ENCODE results near the gene TYMP.
"Not testable (repeated sequence)": the region's sequence is repeated elsewhere in the genome, so short reads cannot be mapped to it uniquely, and the experiment has no call there.

DNA sequence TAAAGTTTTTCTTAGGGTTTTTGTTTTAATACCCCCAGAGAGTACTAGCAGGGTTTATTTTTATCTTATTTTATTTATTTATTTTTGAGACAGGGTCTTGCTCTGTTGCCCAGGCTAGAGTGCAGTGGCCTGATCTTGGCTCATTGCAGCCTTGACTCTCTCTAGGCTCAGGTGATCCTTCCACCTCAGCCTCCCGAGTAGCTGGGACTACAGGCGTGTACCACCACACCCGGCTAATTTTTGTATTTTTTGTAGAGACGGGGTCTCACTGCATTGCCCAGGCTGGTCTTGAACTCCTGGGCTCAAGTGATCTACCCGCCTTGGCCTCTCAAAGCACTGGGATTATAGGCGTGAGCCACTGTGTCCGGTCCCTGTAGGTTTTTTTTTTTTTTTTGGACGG, 9.6 kb downstream of the TYMP start:
- not testable (repeated sequence) for TF ChIP-seq CTCF (conservative IDR thresholded peaks at IDR 0.05; ENCODE audit: low read depth, low read length); EZH2 (IDR thresholded peaks at IDR 0.05; ENCODE audit: borderline replicate concordance, low read depth, low read length, poor library complexity, severe bottlenecking)
